CD4-positive, alpha-beta T cell treated with Interleukin-6 at 100 ng/mL for 8 hours (primary cell): ENCODE data around the gene PAQR5.
"Not testable (repeated sequence)": the region's sequence is repeated elsewhere in the genome, so short reads cannot be mapped to it uniquely, and the experiment has no call there.

Source experiments
- DNase-seq: peaks from one replicate; pipeline ENCODE4 v3.0.0-alpha.2; 2020; ENCODE audit warnings: mixed read lengths, low spot score

PAQR5 gene

DNA sequence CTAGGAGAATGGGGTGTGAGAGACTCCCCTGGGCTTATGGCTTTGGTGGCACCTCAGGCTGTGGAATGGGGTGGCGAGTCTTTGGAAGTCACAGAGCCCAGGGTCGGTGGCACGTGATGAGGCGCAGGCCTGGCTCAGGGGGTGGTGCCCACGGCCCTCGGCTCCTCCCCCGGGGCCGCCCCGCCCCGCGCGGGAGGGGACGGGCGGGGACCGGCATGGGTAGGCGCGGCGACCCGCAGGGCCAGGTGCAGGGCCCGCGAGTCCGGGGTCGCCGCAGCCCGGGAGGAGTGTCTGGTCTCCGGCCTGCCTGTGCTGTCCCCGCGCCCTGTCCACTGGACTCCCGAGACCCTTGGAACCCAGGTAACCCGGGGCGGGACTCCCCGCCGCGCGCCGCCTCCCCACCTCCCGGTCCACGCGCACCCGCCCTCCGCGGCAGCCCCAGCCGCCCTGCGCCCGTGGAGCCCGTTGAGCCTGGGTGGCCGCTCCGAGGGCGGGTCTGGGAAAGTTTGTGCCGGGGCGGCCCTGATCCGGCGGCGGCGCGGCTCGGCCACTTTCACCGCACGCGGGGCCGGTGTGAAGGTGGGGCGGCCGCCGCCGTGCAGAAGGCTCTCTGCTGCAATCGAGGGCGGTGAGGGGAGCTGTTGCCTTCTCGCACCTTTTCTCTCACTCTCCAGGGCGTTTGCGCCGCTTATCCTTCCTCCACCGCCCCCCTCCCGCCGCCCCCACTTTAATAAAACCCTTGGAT, at the start of gene PAQR5:
Gene PAQR5, plus strand, starts transcription at position 216 of the 745 bp plus-strand sequence. CDS start 61,169 bp downstream, outside the sequence.
- no peak for DNase-seq

DNA sequence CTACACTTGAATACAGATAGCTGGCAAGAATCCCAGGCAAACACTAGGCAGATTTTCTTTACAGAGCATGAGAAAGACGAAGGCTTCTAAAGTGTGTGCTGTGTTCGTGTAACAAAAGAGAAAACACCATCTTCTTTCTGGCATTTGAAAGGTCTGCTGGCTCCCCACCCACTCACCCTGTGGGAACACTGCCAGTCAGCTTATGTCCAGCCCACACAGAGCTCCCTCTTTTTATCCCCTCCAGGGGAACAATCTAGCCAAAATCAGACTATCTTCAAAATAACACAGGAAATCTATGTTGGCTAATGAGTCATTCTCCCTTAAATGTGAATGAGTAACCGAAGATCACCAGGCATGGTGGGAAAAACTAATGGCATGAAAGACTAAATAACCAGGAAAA, 45.6 kb upstream of the PAQR5 start:
- DNase-seq, result no peak

GRCh38 chr15:69265347-69265955, 33.3 kb upstream of the PAQR5 start:
- DNase-seq, result peak; percentile 8

GRCh38 chr15:69271217-69271616, 27.5 kb upstream of the PAQR5 start:
- DNase-seq, result no peak

DNA sequence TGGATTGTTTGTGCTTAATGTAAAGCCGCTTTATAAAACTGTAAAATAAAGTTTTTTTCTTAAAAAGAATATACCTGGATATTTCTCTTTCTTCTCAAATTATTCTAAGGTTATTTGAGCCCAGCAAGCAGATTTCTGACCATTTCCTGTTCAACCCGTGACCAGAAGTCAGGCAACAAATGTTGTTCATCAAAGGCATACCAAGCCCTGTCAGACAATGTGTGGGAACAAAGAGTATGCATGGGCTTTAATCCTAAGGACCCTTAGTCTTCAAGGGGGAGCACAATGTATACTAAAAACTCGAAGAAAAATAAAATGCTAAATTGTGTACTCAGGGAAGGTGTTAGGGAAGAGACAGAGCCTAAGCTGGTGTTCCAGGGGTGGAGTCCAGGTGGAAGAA, 26.6 kb upstream of the PAQR5 start:
- no peak for DNase-seq

DNA sequence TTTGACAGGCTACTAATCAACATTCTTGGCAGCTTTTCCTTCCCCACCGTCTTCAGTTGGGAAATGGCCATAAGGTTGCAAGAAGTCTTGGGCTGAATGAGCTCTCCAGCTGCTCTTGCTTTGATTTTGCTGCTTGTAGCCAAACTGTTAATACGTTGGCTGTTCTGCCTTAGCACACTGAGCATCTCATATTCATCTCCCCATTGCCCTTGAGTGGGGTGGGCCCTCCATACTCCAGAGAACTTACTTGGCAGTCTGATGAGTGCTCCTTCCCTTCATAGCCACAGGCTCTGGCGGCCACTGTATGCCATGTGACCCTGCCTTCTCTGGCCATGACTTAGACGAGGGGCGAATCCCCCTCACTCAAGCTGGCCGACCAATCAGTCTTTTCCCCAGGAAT, 25.8 kb upstream of the PAQR5 start:
- no peak for DNase-seq

GRCh38 chr15:69275074-69275670, 23.5 kb upstream of the PAQR5 start:
- no peak for DNase-seq

DNA sequence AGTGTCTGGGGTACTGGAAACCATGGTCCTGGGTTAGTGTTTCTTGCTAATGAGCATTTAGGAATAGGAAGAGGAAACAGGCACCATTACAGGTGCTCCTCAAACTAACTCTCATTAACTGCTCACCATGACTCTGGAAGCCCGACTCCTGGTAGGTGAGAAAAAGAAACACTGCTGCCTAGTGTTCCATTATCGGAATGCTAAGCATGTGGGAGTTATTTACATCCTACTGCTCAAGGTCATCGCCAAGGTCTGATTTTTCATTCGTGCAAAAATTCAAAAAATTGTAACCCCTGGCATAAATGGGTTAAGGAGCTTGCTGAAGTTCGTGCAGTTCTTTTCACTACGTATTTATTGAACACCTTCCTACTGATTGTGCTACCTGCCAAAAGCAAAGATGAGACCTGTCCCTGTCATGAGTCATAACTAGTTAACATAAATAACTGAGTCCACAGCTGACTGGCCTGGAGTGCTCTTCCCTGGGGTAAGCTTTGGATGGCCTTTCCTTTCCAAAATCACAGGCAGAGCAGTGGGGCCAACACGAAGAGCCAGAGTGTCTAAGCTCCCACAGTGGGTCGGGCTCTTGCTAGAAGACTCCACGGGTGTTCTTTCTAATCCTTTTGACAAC, 22.7 kb upstream of the PAQR5 start:
- no peak for DNase-seq

DNA sequence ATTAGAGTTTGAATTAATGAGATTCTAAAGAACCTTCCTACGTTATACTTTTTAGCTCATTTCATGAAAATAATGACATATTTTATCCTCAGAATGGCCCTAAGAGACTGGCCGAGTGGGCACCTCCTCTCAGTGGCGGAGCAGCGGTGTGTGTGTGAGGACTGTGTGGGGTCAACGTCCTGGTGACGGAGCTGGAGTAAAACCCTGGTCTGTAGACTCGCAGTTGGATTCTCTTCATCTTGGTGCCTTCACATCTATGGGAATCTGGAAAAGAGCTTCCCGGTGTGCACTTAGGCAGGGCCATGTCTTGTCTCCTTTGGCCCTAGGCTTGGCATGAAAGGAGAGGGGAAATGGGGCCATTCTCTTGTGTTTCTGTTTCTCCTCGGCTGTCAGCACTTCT, 21.4 kb upstream of the PAQR5 start:
- DNase-seq, result no peak

- no peak for DNase-seq
Measured at GRCh38 chr15:69279636-69280035, 19.1 kb upstream of the PAQR5 start.

DNA sequence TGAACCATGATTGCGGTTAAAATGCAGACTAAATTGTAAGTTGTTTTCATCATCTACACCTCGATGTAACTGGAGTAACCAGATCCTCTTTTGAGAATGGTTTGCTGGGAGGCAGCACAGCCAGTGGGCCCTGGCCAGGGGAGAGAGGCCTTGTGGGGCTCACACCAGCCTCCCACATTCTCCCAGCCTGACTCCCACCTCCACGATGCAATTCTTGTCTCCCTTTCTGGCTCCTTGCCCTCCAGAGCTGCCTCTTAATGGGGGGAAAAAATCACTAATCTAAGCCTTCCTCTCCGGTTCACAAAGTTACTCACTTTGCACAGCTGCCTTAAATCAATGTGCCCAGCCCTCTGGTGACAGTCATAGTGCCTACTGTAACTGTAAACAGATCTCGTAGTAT, 17.9 kb upstream of the PAQR5 start:
- no peak for DNase-seq

DNA sequence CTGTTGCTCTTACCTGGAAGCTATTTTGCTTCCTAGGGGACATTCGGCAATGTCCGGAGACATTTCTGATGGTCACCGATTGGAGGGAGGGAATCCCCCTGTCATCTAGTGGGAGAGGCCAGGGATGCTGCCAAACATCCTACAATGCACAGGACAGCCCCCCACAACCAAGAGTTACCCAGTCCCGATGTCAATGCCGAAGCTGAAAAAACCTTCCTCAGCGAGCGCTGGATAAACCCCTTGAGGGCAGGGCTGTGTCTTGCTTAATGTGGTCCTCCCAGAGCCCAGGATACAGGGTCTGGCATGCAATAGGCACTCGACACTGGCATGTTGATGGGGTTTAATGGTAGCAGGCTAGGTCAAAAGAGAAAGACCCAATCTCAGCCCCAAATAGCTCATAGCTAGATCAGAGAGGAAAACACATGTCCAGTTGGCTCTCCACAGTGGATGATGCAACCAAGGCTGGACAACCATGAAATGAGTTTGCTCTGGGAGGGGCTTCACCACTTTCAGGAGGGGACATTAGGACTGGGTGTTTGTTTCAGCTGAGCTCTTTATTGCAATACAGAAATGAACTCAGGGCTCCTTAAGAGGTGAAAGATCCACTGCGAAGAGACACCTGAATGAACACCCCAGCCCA, 16.5 kb upstream of the PAQR5 start:
- DNase-seq, result no peak

- no peak for DNase-seq
Measured at GRCh38 chr15:69285834-69286233, 12.9 kb upstream of the PAQR5 start.

GRCh38 chr15:69288011-69288410, 10.7 kb upstream of the PAQR5 start:
- DNase-seq, result no peak

DNA sequence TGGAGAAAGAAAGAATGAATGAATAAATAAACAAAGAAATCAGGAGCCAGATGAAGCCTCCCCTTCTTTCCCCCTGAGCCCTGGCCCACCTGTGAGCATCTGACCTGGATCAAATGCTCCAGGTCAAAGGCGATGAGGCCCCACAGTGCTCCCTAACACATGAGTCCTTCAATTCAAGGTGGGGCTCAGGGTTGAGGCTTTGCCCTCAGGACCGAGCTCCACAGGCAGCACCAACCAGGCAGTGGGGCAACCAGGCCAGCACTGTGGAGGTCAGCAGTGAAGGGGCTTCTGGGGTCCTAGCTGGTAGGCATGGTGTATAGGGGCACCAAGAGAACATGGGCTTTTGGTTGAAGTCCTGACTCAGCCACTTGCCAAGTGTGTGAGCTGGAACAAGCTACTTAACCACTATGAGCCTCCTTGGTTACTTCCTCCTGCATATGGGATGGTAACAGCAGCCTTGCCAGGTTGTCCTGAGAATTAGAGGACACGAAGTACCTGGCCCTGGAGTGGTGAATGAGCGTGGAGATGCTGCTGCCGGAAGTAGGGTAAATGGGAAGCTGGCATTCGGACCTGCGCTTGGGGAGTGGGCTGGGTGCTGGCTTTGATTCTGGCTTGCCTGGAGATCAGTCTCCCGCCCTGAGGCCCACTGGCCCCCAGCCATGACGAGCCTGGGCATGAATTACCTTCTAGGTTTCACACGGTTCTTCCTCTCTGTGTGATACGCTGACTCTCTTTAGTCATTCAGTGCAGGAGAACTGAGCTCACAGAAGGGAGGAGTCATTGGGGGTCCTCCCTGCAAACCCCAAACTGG, 10.0 kb upstream of the PAQR5 start:
- no peak for DNase-seq

DNA sequence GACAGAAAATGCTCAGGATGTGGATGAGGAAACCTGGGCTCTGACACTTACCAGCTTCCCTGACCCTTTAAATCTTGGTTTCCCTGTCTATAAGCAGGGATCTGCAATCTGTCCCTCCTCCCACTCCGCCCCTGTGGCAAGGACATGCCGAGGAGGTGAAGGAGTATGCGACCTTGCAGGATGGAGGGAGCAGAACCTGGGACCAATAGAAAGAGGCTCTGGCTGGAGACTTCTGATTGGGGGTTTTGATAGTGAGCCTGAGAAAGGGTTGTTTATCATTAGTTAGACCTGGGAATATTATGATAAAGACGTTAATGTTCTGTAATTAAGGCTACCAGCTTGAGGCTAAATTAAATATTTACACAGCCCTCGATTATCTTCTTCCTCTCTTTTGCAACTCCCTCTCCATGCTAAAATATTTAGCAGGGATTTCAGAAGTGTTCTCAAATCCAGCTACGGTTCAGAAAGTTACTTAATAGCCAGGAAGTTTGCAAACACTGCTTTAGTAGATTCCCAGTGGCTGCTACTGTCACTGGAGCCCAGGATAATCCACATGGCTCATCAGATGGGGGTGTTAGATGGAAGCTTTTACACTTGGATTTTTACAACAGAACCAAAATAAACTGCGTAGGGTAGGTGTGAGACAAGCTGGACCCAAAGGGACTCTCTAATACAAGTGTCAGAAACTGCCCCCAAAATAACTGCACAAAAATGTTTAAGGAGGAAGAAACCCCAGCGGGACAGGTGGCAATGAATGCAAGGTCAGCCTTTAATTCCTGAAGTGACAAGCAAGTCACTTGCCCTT, 9.2 kb upstream of the PAQR5 start:
- no peak for DNase-seq

- no peak for DNase-seq
Measured at GRCh38 chr15:69290346-69291164, 8.2 kb upstream of the PAQR5 start.

DNA sequence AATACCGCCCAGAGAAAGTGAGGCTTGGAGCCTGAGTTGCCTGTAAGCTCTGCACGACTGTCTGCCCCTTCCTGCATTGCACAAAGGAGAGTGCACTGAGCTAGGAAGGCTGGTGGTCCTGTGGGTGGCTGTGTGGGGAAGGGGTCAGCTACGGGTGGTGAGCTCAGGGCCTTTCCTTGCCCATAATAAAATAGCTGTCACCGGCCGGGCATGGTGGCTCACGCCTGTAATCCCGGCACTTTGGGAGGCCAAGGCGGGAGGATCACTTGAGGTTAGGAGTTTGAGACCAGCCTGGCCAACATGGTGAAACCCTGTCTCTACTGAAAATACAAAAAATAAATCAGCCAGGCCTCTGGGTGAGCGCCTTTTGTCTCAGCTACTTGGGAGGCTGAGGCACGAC, 7.1 kb upstream of the PAQR5 start:
- not testable (repeated sequence) for DNase-seq

- no peak for DNase-seq
Measured at GRCh38 chr15:69292826-69293420, 5.8 kb upstream of the PAQR5 start.
